Activated CD8-positive, alpha-beta memory T cell treated with anti-CD3 and anti-CD28 coated beads, Interleukin-2, amount 50 U/mL, for 24 hours (primary cell): ENCODE data around the gene DLD.
"Not testable (repeated sequence)": the region's sequence is repeated elsewhere in the genome, so short reads cannot be mapped to it uniquely, and the experiment has no call there.

Experiments
- DNase-seq: peaks from one replicate; pipeline ENCODE4 v3.0.0-alpha.2; 2020; ENCODE audit errors: extremely low read depth

The DLD gene

GRCh38 chr7:107945332-107945731 is 54.3 kb downstream of the DLD start:
- DNase-seq, result no peak

GRCh38 chr7:107946451-107946850 is 55.5 kb downstream of the DLD start:
- DNase-seq, result no peak

- no peak for DNase-seq
These were observed 55.9 kb downstream of the DLD start for GRCh38 chr7:107946881-107947280.

GRCh38 chr7:107948645-107949442 is 57.9 kb downstream of the DLD start:
- no peak for DNase-seq

- DNase-seq, result no peak
These were observed 58.5 kb downstream of the DLD start for GRCh38 chr7:107949443-107949935.

- no peak for DNase-seq
These were observed 60.3 kb downstream of the DLD start for GRCh38 chr7:107951172-107951787.

GRCh38 chr7:107951896-107952295 is 60.9 kb downstream of the DLD start:
- no peak for DNase-seq

- no peak for DNase-seq
These were observed 62.4 kb downstream of the DLD start for GRCh38 chr7:107953265-107953923.

- no peak for DNase-seq
These were observed 62.9 kb downstream of the DLD start for GRCh38 chr7:107953924-107954303.

- DNase-seq, result no peak
These were observed 64.4 kb downstream of the DLD start for GRCh38 chr7:107955394-107955793.

GRCh38 chr7:107956950-107957349 is 66.0 kb downstream of the DLD start:
- not testable (repeated sequence) for DNase-seq

GRCh38 chr7:107957436-107957835 is 66.5 kb downstream of the DLD start:
- DNase-seq, result no peak

- no peak for DNase-seq
These were observed 68.0 kb downstream of the DLD start for GRCh38 chr7:107958764-107959526.

- DNase-seq, result no peak
These were observed 68.5 kb downstream of the DLD start for GRCh38 chr7:107959527-107959898.

GRCh38 chr7:107960272-107960671 is 69.3 kb downstream of the DLD start:
- DNase-seq, result no peak

GRCh38 chr7:107961405-107961804 is 70.4 kb downstream of the DLD start:
- no peak for DNase-seq

GRCh38 chr7:107962817-107963216 is 71.8 kb downstream of the DLD start:
- no peak for DNase-seq

- DNase-seq, result no peak
These were observed 73.5 kb downstream of the DLD start for GRCh38 chr7:107964510-107964909.

- DNase-seq, result no peak
These were observed 75.7 kb downstream of the DLD start for GRCh38 chr7:107966711-107967110.

- DNase-seq, result no peak
These were observed 76.4 kb downstream of the DLD start for GRCh38 chr7:107967420-107967819.

GRCh38 chr7:107968449-107968848 is 77.5 kb downstream of the DLD start:
- DNase-seq, result no peak

- DNase-seq, result no peak
These were observed 78.9 kb downstream of the DLD start for GRCh38 chr7:107969856-107970255.
